Posterior vena cava (tissue), 2 donors: ENCODE results near the gene MRM1. TPM values are rescaled to one million over a fixed set of nuclear protein-coding genes. Genes with fewer than 3 reads are reported as not detected.

Experiments
- DNase-seq: peaks from one replicate; pipeline ENCODE4 v3.0.0-alpha.2; 2020; ENCODE audit warnings: low spot score
- intact Hi-C, 2 donors: fragments of 100-400 bp; cut with DNase I; formaldehyde crosslinking; loops; one replicate each; pipeline versions ENCODE4 v1.14.1 to v1.14.2; 2022 to 2023
- total RNA-seq, 2 donors: library from RNA; stranded (reverse); fragmentation: NEBNext Ultra II Directional; extraction: Animal tissue kit (Norgen Biotek cat#: 25700); gene quantifications; one replicate each; pipeline ENCODE4 v1.2.1, GENCODE V29; 2021
- donor health status: DM: yes; HTN: yes; CAD: no.
- donor health status: DM: yes; HTN: yes; CAD: no.

Gene MRM1
- total RNA-seq, 2 donors from 2014 or later, result 2.9 to 3.8 TPM

DNA sequence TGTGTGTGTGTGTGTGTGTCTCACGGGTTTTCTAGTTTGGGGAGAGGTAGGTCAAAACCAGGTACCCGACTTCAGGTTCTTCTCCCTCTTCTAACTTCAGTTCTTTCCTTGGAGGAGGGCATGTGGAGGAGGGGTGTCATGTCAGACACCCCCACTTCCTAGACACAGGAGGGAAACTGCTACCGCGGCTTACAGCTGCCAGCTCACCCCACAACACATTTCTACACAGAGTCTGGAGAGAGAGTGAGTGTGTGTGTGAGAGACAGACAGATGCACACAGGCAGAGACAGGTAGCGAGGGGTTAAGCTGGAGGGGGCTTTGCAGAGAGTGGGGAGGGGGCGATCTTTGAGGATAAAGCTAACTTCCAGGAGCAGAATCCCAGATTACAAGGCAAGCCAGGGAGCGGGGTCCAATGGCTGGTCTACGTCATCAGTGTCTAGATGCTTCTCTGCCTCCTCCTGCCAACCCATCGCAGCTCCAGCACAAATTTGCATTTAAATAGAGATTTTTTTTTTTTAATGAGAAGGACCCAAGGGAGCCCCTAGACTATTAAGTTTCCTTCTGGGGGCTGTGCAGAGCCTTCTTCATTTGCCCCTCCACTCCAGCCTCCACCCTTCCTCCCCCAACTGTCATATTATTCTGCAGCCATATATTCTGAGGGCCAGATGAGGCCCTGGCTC, 48.9 kb downstream of the MRM1 start:
- intact Hi-C loops, result loop anchor here in 1 of 2 donors (5.0 kb wide), 1 partner anchor 492 kb away; no protein-coding TSS in a partner anchor

DNA sequence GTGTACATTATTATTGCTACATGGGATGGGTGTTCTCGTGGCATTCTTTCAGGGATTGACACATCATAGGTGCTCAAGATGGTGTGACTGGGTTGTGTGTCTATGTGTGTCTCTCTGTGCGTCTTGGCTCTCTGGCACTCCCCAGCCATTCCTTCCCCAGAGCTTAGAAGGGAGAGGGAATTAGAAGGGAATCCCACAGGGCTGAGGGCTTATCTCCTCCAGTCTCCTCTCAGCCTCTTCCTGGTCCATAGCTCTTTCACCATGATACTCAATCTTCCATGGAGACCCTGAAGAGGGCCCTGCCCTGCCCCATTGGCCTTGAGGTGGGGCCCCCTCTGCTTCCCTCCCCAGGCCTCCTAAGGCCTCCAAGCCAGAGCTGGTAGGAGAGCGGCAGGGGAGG, 52.0 kb downstream of the MRM1 start:
- intact Hi-C loops, result loop anchor here in 1 of 2 donors (5.0 kb wide), 1 partner anchor 489 kb away; no protein-coding TSS in a partner anchor
- no peak for DNase-seq

More for the DNA sequence above, 48.9 kb downstream of the MRM1 start:
- no peak for DNase-seq

DNA sequence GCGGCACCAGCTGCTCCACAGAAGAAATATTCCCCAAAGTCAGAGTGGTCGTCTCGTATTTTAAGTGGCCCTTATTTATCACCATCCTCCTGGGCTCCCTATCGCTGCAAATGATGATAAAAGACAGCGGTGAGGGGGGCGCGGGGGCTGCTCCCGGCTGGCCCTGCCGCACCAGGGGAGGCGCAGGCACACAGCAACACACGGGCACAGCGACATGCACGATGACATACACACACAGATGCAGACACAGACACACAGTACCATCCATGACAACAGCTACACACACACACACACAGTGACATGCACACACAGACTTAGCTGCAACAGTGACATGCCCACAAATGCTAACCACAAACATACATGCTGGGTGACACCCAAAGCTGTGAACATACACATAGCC, 52.5 kb downstream of the MRM1 start:
- DNase-seq, result no peak
- intact Hi-C loops, result loop anchor here in 1 of 2 donors (5.0 kb wide), 1 partner anchor 488 kb away; no protein-coding TSS in a partner anchor

GRCh38 chr17:36655726-36656125, 54.3 kb downstream of the MRM1 start:
- no peak for DNase-seq
- intact Hi-C loops, result no loop called here

DNA sequence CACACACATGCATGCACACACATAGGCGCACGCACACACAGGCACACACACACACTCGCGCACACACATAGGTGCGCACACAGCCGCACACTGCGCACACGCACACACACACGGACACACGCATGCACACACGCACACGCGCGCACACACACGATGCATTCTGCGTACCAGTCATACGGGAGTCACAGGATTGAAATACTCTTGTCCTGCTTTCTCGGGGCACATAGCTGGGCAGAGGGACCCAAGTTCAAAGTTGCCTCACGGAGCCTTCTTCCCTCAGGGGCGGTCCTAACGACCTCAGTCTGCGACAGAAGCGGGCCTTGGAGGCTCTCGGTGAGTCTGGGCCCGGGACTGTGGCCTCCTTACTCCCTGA, 56.0 kb downstream of the MRM1 start:
- DNase-seq, result no peak
- intact Hi-C loops, result no loop called here

GRCh38 chr17:36657763-36658490, 56.5 kb downstream of the MRM1 start:
- no peak for DNase-seq
- intact Hi-C loops, result no loop called here

Other genes with a start within 250 kb of the MRM1 start
- gene TBC1D3H, start 213.1 kb upstream of the MRM1 start, total RNA-seq, result not detected
- 10 to 100 TPM; 20.7 to 20.9 TPM for gene ZNHIT3, start 114.9 kb upstream of the MRM1 start, total RNA-seq
- 10 to 100 TPM; 32.7 to 36.4 TPM for gene MYO19, start 66.7 kb upstream of the MRM1 start, total RNA-seq
- 1 to 10 TPM; 6.0 to 6.3 TPM for gene PIGW, start 66.6 kb upstream of the MRM1 start, total RNA-seq
- 10 to 100 TPM; 64.0 to 65.5 TPM for gene GGNBP2, start 56.7 kb upstream of the MRM1 start, total RNA-seq
- gene DHRS11, start 9.7 kb upstream of the MRM1 start, total RNA-seq, result 1 to 10 TPM; 3.5 to 5.4 TPM